Activated naive CD4-positive, alpha-beta T cell treated with anti-CD3 and anti-CD28 coated beads, Interleukin-2, amount 10 ng/mL, durations not matched to agents 7 days and 5 days (primary cell): Measurements from ENCODE around the gene GALNT1.

ENCODE experiments used
- CTCF ChIA-PET: fragments of 350-600 bp; sonication (Branson Sonifier 250); formaldehyde crosslinking; loops from one replicate; lab custom pipeline; 2021; ENCODE audit warnings: antibody characterized with exemption; lab: Charles Lee
- DNase-seq: peaks from one replicate; pipeline ENCODE4 v3.0.0-alpha.2; 2020
- H3K27ac Mint-ChIP-seq: one replicate; pipeline ENCODE4 v1.8.0; 2021; ENCODE audit warnings: mild to moderate bottlenecking, moderate library complexity, mixed read lengths
- H3K27me3 Mint-ChIP-seq: one replicate; pipeline ENCODE4 v1.8.0; 2021; ENCODE audit warnings: mild to moderate bottlenecking, mixed read lengths
- H3K36me3 Mint-ChIP-seq: one replicate; pipeline ENCODE4 v1.8.0; 2021; ENCODE audit warnings: mixed read lengths
- H3K4me1 Mint-ChIP-seq: one replicate; pipeline ENCODE4 v1.8.0; 2021; ENCODE audit warnings: mixed read lengths
- H3K4me3 Mint-ChIP-seq: one replicate; pipeline ENCODE4 v1.8.0; 2021; ENCODE audit warnings: mild to moderate bottlenecking, moderate library complexity, mixed read lengths
- H3K9me3 Mint-ChIP-seq: one replicate; pipeline ENCODE4 v1.8.0; 2021; ENCODE audit warnings: mixed read lengths

The GALNT1 gene

DNA sequence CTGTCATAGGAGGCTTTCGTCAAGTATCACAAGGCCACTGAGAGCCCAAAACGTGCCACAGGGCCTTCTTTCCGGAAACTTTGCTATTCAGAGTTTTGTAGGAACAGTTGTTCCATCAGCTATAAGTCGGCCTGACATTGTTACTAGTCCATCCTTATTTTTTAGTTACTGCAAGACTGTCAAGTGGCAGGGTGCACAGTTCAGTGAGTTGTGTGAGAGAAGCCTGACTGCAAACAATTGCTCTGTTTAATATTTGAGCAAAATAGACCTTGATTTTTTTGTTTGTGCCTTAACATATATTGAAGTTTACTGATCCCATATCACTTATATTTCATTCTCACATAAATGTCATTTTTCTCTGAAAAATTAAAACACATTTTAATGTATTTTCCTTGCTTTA is 110.1 kb downstream of the GALNT1 start:
- CTCF ChIA-PET = no interaction called here
- Mint-ChIP-seq H3K4me1 (no peaks in the 10 kb centered on the region), H3K9me3 (no peaks in the 10 kb centered on the region), H3K27me3 (no peaks in the 10 kb centered on the region), H3K27ac (no peak overlapping the region), H3K4me3 (no peak overlapping the region), H3K36me3 (peaks cover 7% of the 10 kb centered on the region)
- no peak for DNase-seq

DNA sequence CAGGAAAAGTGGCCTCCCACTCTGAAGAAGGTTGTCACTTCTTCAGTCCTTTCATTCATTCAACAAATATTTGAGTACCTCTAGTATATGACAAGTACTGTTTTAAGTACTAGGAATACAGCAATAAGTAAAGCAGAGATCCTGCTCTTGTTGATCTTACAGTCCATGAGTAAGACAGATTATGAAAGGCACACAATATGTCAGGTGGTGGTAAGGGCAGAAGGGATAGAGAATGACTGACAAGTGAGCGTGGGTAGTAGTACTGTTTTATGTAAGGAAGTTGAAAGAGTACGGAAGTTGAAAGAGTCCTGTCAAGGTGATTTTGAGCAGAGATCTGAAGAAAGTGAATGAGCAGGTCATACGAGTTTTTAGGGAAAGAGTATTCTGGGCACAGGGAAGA is 111.3 kb downstream of the GALNT1 start:
- no peak overlapping the region for H3K27ac Mint-ChIP-seq
- no peak overlapping the region for H3K4me3 Mint-ChIP-seq
- peaks cover 2% of the 10 kb centered on the region for H3K36me3 Mint-ChIP-seq
- no peaks in the 10 kb centered on the region for H3K4me1 Mint-ChIP-seq
- no peaks in the 10 kb centered on the region for H3K27me3 Mint-ChIP-seq
- no peak for DNase-seq
- H3K9me3 Mint-ChIP-seq = no peaks in the 10 kb centered on the region
- CTCF ChIA-PET = no interaction called here

GRCh38 chr18:35693829-35694228 is 112.3 kb downstream of the GALNT1 start:
- no peaks in the 10 kb centered on the region for H3K9me3 Mint-ChIP-seq
- peaks cover 2% of the 10 kb centered on the region for H3K36me3 Mint-ChIP-seq
- H3K4me1 Mint-ChIP-seq = no peaks in the 10 kb centered on the region
- CTCF ChIA-PET = no interaction called here
- no peak overlapping the region for H3K27ac Mint-ChIP-seq
- H3K4me3 Mint-ChIP-seq = no peak overlapping the region
- no peaks in the 10 kb centered on the region for H3K27me3 Mint-ChIP-seq
- DNase-seq = no peak

- Mint-ChIP-seq H3K4me1 (no peaks in the 10 kb centered on the region), H3K27me3 (no peaks in the 10 kb centered on the region), H3K36me3 (peaks cover 1% of the 10 kb centered on the region), H3K4me3 (no peak overlapping the region), H3K27ac (no peak overlapping the region), H3K9me3 (no peaks in the 10 kb centered on the region)
- DNase-seq = no peak
- CTCF ChIA-PET = no interaction called here
Observed at GRCh38 chr18:35694808-35695207, 113.3 kb downstream of the GALNT1 start.

DNA sequence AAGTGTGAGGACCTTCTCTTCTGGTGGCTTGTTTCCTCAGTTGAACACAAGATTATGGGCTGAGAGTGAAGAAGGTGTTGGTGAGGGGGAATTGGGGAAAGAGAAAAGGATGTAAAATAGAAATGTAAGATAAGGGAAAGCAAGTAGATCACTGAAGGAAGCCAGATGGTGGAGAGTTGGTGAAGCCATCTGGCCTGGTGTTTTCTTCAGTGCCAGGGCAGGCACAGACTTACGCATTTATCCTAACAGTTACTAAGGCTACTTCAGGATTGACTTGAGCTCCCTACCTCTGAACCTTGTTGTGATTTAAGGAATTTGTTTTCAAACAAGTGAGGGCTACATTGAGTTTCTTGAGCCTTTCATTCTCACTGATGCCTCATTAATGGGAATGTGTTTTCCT is 113.8 kb downstream of the GALNT1 start:
- Mint-ChIP-seq H3K9me3 (no peaks in the 10 kb centered on the region), H3K36me3 (peaks cover 1% of the 10 kb centered on the region), H3K4me3 (no peak overlapping the region), H3K27me3 (no peaks in the 10 kb centered on the region), H3K27ac (no peak overlapping the region), H3K4me1 (no peaks in the 10 kb centered on the region)
- DNase-seq = no peak
- CTCF ChIA-PET = no interaction called here

- Mint-ChIP-seq H3K4me1 (no peaks in the 10 kb centered on the region), H3K9me3 (no peaks in the 10 kb centered on the region), H3K4me3 (no peak overlapping the region), H3K36me3 (peaks cover 1% of the 10 kb centered on the region), H3K27me3 (no peaks in the 10 kb centered on the region), H3K27ac (no peak overlapping the region)
- CTCF ChIA-PET = no interaction called here
- no peak for DNase-seq
Observed at GRCh38 chr18:35695803-35696202, 114.3 kb downstream of the GALNT1 start.

- CTCF ChIA-PET = no interaction called here
- Mint-ChIP-seq H3K4me1 (no peaks in the 10 kb centered on the region), H3K27ac (no peak overlapping the region), H3K36me3 (no peaks in the 10 kb centered on the region), H3K4me3 (no peak overlapping the region), H3K9me3 (no peaks in the 10 kb centered on the region), H3K27me3 (no peaks in the 10 kb centered on the region)
- no peak for DNase-seq
Observed at GRCh38 chr18:35696307-35696706, 114.8 kb downstream of the GALNT1 start.

DNA sequence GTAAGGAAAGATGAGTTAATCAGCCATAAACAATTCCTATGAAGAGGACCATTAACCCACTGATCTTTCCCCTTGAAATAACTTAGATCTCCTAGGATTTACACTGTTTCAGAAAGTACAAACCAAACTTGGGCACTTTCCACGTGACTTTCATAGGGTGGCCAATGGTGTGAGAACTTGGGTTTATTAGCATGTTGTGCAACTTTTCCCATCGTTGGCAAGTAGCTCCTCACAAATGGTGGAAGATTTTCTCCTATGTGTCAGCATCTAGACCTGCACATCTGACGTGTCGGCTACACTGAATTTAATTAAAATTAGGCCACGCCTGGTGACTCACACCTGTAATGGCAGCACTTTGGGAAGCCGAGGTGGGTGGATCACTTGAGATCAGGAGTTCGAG is 116.3 kb downstream of the GALNT1 start:
- CTCF ChIA-PET = no interaction called here
- H3K4me1 Mint-ChIP-seq = no peaks in the 10 kb centered on the region
- H3K27me3 Mint-ChIP-seq = no peaks in the 10 kb centered on the region

GRCh38 chr18:35703043-35703688 is 121.6 kb downstream of the GALNT1 start:
- Mint-ChIP-seq H3K9me3 (no peaks in the 10 kb centered on the region), H3K36me3 (peaks cover 7% of the 10 kb centered on the region), H3K27me3 (no peaks in the 10 kb centered on the region), H3K4me3 (no peak overlapping the region), H3K27ac (no peak overlapping the region), H3K4me1 (no peaks in the 10 kb centered on the region)
- CTCF ChIA-PET = no interaction called here
- DNase-seq = no peak

More for the DNA sequence above, 116.3 kb downstream of the GALNT1 start:
- Mint-ChIP-seq H3K9me3 (no peaks in the 10 kb centered on the region), H3K4me3 (no peak overlapping the region), H3K36me3 (peaks cover 1% of the 10 kb centered on the region), H3K27ac (no peak overlapping the region)
- DNase-seq = no peak

DNA sequence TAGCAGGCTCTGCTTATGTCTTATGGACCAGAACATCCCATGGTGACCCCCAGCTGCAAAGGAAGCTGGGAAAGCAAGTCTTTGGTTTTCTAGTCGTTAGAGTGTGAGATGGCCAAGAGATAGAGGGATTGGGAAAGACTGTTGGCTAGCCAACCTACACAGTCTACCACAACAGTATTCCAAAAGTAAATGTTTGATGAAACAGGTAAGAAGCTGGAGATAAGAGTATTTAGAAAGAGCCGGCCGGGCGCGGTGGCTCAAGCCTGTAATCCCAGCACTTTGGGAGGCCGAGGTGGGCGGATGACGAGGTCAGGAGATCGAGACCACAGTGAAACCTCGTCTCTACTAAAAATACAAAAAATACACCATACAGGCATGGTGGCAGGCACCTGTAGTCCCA is 124.4 kb downstream of the GALNT1 start:
- no peak for DNase-seq
- H3K36me3 Mint-ChIP-seq = peaks cover 11% of the 10 kb centered on the region
- no peaks in the 10 kb centered on the region for H3K27me3 Mint-ChIP-seq
- H3K9me3 Mint-ChIP-seq = no peaks in the 10 kb centered on the region
- no peak overlapping the region for H3K27ac Mint-ChIP-seq
- CTCF ChIA-PET = no interaction called here
- no peak overlapping the region for H3K4me3 Mint-ChIP-seq
- H3K4me1 Mint-ChIP-seq = no peaks in the 10 kb centered on the region

GRCh38 chr18:35707247-35707646 is 125.7 kb downstream of the GALNT1 start:
- Mint-ChIP-seq H3K27ac (no peak overlapping the region), H3K4me3 (no peak overlapping the region), H3K4me1 (no peaks in the 10 kb centered on the region), H3K36me3 (peaks cover 11% of the 10 kb centered on the region), H3K9me3 (no peaks in the 10 kb centered on the region), H3K27me3 (no peaks in the 10 kb centered on the region)
- DNase-seq = no peak
- CTCF ChIA-PET = no interaction called here

DNA sequence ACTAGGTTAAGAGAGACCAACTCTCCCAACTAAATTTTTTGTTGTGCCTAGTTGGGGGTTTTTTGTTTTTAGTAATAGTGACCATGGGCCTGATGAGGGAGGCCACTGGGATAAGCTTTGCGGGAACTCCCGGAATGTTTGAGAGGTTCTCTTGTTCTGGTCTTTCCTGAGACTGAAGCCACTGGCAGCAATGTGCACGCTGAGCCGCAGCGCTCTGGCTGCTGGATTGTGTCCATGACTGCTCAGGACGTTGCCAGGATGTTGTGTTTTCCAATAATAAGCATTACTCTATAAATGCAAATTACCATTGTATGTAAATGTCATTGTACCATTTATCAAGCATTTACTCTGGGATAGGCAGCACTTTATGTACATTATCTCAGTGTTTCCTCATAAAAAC is 126.1 kb downstream of the GALNT1 start:
- DNase-seq = no peak
- no peak overlapping the region for H3K27ac Mint-ChIP-seq
- no peak overlapping the region for H3K4me3 Mint-ChIP-seq
- no peaks in the 10 kb centered on the region for H3K27me3 Mint-ChIP-seq
- H3K9me3 Mint-ChIP-seq = no peaks in the 10 kb centered on the region
- peaks cover 14% of the 10 kb centered on the region for H3K36me3 Mint-ChIP-seq
- CTCF ChIA-PET = no interaction called here
- no peaks in the 10 kb centered on the region for H3K4me1 Mint-ChIP-seq

- no peak overlapping the region for H3K27ac Mint-ChIP-seq
- H3K9me3 Mint-ChIP-seq = peaks cover 2% of the 10 kb centered on the region
- H3K27me3 Mint-ChIP-seq = no peaks in the 10 kb centered on the region
- no peak for DNase-seq
- no peak overlapping the region for H3K4me3 Mint-ChIP-seq
- H3K4me1 Mint-ChIP-seq = no peaks in the 10 kb centered on the region
- CTCF ChIA-PET = no interaction called here
- peaks cover 11% of the 10 kb centered on the region for H3K36me3 Mint-ChIP-seq
Observed at GRCh38 chr18:35710581-35710980, 129.0 kb downstream of the GALNT1 start.

- Mint-ChIP-seq H3K4me1 (no peaks in the 10 kb centered on the region), H3K36me3 (peaks cover 11% of the 10 kb centered on the region), H3K9me3 (peaks cover 2% of the 10 kb centered on the region), H3K27me3 (no peaks in the 10 kb centered on the region), H3K27ac (no peak overlapping the region), H3K4me3 (no peak overlapping the region)
- no peak for DNase-seq
- CTCF ChIA-PET = no interaction called here
Observed at GRCh38 chr18:35711227-35711626, 129.7 kb downstream of the GALNT1 start.

- CTCF ChIA-PET = interaction anchor here (1.1 kb wide), 1 partner anchor 565 kb away, joined by 3 read pairs; no protein-coding TSS in a partner anchor
- no peak overlapping the region for H3K27ac Mint-ChIP-seq
- peaks cover 11% of the 10 kb centered on the region for H3K36me3 Mint-ChIP-seq
- H3K4me1 Mint-ChIP-seq = no peaks in the 10 kb centered on the region
- no peak for DNase-seq
- no peak overlapping the region for H3K4me3 Mint-ChIP-seq
- H3K9me3 Mint-ChIP-seq = peaks cover 2% of the 10 kb centered on the region
- H3K27me3 Mint-ChIP-seq = no peaks in the 10 kb centered on the region
Observed at GRCh38 chr18:35713545-35713944, 132.0 kb downstream of the GALNT1 start.

GRCh38 chr18:35714539-35714938 is 133.0 kb downstream of the GALNT1 start:
- Mint-ChIP-seq H3K27me3 (no peaks in the 10 kb centered on the region), H3K36me3 (peaks cover 11% of the 10 kb centered on the region), H3K4me1 (no peaks in the 10 kb centered on the region), H3K9me3 (peaks cover 2% of the 10 kb centered on the region), H3K4me3 (no peak overlapping the region), H3K27ac (no peak overlapping the region)
- CTCF ChIA-PET = no interaction called here
- no peak for DNase-seq
